ENCODE data around the gene FANCB.

GRCh38 chrX:14915596-14915995 lies 42.7 kb upstream of the FANCB start:
- TF ChIP-seq, protein P1, sequence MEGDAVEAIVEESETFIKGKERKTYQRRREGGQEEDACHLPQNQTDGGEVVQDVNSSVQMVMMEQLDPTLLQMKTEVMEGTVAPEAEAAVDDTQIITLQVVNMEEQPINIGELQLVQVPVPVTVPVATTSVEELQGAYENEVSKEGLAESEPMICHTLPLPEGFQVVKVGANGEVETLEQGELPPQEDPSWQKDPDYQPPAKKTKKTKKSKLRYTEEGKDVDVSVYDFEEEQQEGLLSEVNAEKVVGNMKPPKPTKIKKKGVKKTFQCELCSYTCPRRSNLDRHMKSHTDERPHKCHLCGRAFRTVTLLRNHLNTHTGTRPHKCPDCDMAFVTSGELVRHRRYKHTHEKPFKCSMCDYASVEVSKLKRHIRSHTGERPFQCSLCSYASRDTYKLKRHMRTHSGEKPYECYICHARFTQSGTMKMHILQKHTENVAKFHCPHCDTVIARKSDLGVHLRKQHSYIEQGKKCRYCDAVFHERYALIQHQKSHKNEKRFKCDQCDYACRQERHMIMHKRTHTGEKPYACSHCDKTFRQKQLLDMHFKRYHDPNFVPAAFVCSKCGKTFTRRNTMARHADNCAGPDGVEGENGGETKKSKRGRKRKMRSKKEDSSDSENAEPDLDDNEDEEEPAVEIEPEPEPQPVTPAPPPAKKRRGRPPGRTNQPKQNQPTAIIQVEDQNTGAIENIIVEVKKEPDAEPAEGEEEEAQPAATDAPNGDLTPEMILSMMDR (IDR thresholded peaks at IDR 0.05) = no peak
- no peak for TF ChIP-seq POLR2A (IDR thresholded peaks at IDR 0.05)

Data from adrenal gland (tissue), 5 donors.